K562 (cell line): ENCODE data around the gene NRM. TPM values are rescaled to one million over a fixed set of nuclear protein-coding genes. Genes with fewer than 3 reads are reported as not detected.

Experiments used
- ARHGAP35 ChIP-seq: fragments of 450-650 bp; IDR thresholded peaks from 2 replicates; pipeline ENCODE4 v1.6.1; 2018; ENCODE audit not compliant: partially characterized antibody
- CLOCK ChIP-seq: fragments of 250-450 bp; sonication (Bioruptor Pico); IDR thresholded peaks from 2 replicates; pipeline ENCODE4 v1.4.0; 2020; ENCODE audit warnings: mild to moderate bottlenecking, moderate library complexity, borderline replicate concordance
- EP300 ChIP-seq: IDR thresholded peaks from 2 replicates; pipeline ENCODE4 v1.6.1; 2012; ENCODE audit warnings: low read length, improper control_type of control experiment
- ETV1 ChIP-seq: fragments of 450-650 bp; conservative IDR thresholded peaks from 2 replicates; pipeline ENCODE4 v1.6.1; 2016; ENCODE audit warnings: missing genetic modification characterization, control low read depth, low read depth, missing compliant biosample characterization
- FIP1L1 ChIP-seq: fragments of 200-400 bp; formaldehyde crosslinking; IDR thresholded peaks from 2 replicates; pipeline ENCODE4 v1.6.1; 2018; ENCODE audit warnings: mild to moderate bottlenecking, low read depth, low read length; ENCODE audit not compliant: poor library complexity, severe bottlenecking
- HOXB6 ChIP-seq: fragments of 250-450 bp; sonication (Bioruptor Pico); IDR thresholded peaks from 2 replicates; pipeline ENCODE4 v1.5.1; 2022; ENCODE audit warnings: mild to moderate bottlenecking, borderline replicate concordance
- PML ChIP-seq: IDR thresholded peaks from 2 replicates; pipeline ENCODE4 v1.6.1; 2012; ENCODE audit warnings: low read length, inconsistent platforms
- RHOXF2B ChIP-seq: fragments of 250-450 bp; sonication (Bioruptor Pico); conservative IDR thresholded peaks from 2 replicates; pipeline ENCODE4 v1.5.1; 2021
- TSC22D4 ChIP-seq: fragments of 450-650 bp; IDR thresholded peaks from 2 replicates; pipeline ENCODE4 v1.6.1; 2016; ENCODE audit warnings: missing genetic modification characterization, missing biosample characterization, control low read depth
- USF2 ChIP-seq: sonication (generic); formaldehyde crosslinking; IDR thresholded peaks from 2 replicates; pipeline ENCODE4 v1.5.0; 2020; ENCODE audit warnings: missing genetic modification reagents
- ZKSCAN1 ChIP-seq: fragments of 150-350 bp; IDR thresholded peaks from 2 replicates; pipeline ENCODE4 v1.6.1; 2016; ENCODE audit warnings: low read depth, low read length
- ZNF77 ChIP-seq: fragments of 250-450 bp; sonication (Bioruptor Pico); IDR thresholded peaks from 2 replicates; pipeline ENCODE4 v1.5.0; 2020
- polyA plus RNA-seq, 8 experiments: library from polyadenylated mRNA; depleted of rRNA in 4 of 8; stranded (reverse) in 5 of 8; unstranded in 3 of 8; fragments of >200 nt; fragmentation: Nextera tagmentation in 2 of 8; fragmentation: Illumina TruSeq in 1 of 8; extraction: Ambion mirVana in 2 of 8; extraction: Trizol in 1 of 8; gene quantifications; 2 replicates each; pipeline versions ENCODE4 v1.2.1 to v1.2.3, GENCODE V29; 2011 to 2014; ENCODE audit warnings: inconsistent platforms in 1 of 8, missing spikeins in 1 of 8
- total RNA-seq, 7 experiments: library from RNA; depleted of rRNA in 6 of 7; stranded (reverse); fragments of >200 nt in 6 of 7; fragmentation: Illumina TruSeq in 2 of 7; extraction: Trizol in 2 of 7; gene quantifications; 2 replicates each; pipeline versions ENCODE4 v1.2.1 to v1.2.3, GENCODE V29; 2011 to 2021; ENCODE audit warnings: low replicate concordance in 1 of 7
- TF ChIP-seq, protein P1 (sequence below): sonication (generic); formaldehyde crosslinking; IDR thresholded peaks from 2 replicates; pipeline ENCODE4 v1.8.1; 2023; ENCODE audit warnings: missing genetic modification reagents, mild to moderate bottlenecking, borderline replicate concordance

NRM gene
- total and polyA plus RNA-seq, 9 of the 15 experiments (the other 6 are each of a cell fraction or from before 2014, with no cell fraction given): 9.7 to 58.2 (median 18.1) TPM

DNA sequence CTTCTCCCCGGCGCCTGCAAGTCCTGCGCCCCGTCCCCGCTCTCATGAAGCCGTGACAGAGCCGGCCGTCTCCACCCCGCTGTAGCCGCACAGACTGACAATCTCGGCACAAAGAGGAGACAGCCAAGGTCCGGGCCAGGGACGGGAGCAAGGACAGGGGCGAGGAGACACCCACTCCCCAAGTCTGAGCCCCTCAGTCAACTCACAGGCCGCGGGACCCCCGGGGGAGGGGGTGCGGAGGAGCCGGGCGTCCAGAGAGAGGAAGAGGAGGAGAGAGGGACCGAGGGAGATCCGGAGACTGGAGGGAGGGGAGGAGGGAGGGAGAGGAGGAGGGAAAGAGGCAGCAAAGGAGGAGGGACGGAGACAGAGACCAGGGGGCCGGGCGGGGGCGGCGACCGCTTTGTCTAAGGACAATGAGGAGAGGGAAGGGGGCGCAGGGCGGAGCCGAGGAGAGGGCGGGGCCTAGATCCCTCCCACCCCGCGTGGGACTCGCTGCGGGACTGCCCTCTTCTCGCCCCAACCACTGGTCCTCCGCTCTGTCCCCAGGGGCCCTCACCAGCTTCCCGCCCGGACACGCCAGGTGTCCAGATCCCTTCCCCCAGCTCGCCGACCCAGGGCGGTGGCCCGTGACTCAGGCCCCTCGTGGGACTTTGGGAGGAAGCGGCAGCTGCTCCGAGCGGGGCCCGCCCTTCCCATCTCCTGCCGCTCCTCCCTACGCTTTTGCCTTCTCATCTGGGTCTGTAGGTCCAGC, 3.7 kb downstream of the NRM start (continued):
- TF ChIP-seq, protein P1, sequence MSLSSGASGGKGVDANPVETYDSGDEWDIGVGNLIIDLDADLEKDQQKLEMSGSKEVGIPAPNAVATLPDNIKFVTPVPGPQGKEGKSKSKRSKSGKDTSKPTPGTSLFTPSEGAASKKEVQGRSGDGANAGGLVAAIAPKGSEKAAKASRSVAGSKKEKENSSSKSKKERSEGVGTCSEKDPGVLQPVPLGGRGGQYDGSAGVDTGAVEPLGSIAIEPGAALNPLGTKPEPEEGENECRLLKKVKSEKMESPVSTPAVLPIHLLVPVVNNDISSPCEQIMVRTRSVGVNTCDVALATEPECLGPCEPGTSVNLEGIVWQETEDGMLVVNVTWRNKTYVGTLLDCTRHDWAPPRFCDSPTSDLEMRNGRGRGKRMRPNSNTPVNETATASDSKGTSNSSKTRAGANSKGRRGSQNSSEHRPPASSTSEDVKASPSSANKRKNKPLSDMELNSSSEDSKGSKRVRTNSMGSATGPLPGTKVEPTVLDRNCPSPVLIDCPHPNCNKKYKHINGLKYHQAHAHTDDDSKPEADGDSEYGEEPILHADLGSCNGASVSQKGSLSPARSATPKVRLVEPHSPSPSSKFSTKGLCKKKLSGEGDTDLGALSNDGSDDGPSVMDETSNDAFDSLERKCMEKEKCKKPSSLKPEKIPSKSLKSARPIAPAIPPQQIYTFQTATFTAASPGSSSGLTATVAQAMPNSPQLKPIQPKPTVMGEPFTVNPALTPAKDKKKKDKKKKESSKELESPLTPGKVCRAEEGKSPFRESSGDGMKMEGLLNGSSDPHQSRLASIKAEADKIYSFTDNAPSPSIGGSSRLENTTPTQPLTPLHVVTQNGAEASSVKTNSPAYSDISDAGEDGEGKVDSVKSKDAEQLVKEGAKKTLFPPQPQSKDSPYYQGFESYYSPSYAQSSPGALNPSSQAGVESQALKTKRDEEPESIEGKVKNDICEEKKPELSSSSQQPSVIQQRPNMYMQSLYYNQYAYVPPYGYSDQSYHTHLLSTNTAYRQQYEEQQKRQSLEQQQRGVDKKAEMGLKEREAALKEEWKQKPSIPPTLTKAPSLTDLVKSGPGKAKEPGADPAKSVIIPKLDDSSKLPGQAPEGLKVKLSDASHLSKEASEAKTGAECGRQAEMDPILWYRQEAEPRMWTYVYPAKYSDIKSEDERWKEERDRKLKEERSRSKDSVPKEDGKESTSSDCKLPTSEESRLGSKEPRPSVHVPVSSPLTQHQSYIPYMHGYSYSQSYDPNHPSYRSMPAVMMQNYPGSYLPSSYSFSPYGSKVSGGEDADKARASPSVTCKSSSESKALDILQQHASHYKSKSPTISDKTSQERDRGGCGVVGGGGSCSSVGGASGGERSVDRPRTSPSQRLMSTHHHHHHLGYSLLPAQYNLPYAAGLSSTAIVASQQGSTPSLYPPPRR (CRISPR knock-in tag): peak; percentile 37; the same call in 1 of the 2 replicates
- TF ChIP-seq TSC22D4 (tag) (no peak), HOXB6 (CRISPR knock-in tag) (no peak), FIP1L1 (peak; percentile 83), PML (peak; percentile 66; the same call in 1 of the 2 replicates), ARHGAP35 (no peak), ETV1 (tag) (peak; percentile 57), RHOXF2B (CRISPR knock-in tag) (peak; percentile 76; the same call in 1 of the 2 replicates), ZNF77 (CRISPR knock-in tag) (no peak), ZKSCAN1 (no peak), USF2 (CRISPR knock-in tag) (peak; percentile 6; the same call in 1 of the 2 replicates), CLOCK (CRISPR knock-in tag) (0 out of 2 replicates have a peak, but pooled peaks have one; percentile 3), EP300 (peak; percentile 63; the same call in 1 of the 2 replicates)
